Measurements from ENCODE around the gene HBD. TPM values are rescaled to one million over a fixed set of nuclear protein-coding genes. Genes with fewer than 3 reads are reported as not detected.

The HBD gene
- total and polyA plus RNA-seq, 9 of the 15 experiments (the other 6 are each of a cell fraction or from before 2014, with no cell fraction given), result 11.8 to 169 (median 36.0) TPM

- TF ChIP-seq PKNOX1 (IDR thresholded peaks at IDR 0.05) (no peak), ZNF274 (IDR thresholded peaks at IDR 0.05; ENCODE audit: borderline replicate concordance, low read depth, low read length) (no peak), NR1H2 (CRISPR knock-in tag; IDR thresholded peaks at IDR 0.05) (no peak), BCOR (IDR thresholded peaks at IDR 0.05) (no peak), ZNF57 (CRISPR knock-in tag; IDR thresholded peaks at IDR 0.05) (no peak), KHSRP (IDR thresholded peaks at IDR 0.05) (no peak), ZNF408 (CRISPR knock-in tag; IDR thresholded peaks at IDR 0.05; ENCODE audit: low read depth) (no peak), CBFA2T2 (conservative IDR thresholded peaks at IDR 0.05) (no peak), NR4A1 (CRISPR knock-in tag; IDR thresholded peaks at IDR 0.05) (no peak), NR4A1 (tag; IDR thresholded peaks at IDR 0.05) (no peak), ZNF764 (CRISPR knock-in tag; IDR thresholded peaks at IDR 0.05; ENCODE audit: low read depth) (no peak), SPI1 (IDR thresholded peaks at IDR 0.05; ENCODE audit: borderline replicate concordance, low read depth, low read length) (no peak), HLTF (IDR thresholded peaks at IDR 0.05) (no peak), ID3 (CRISPR knock-in tag; IDR thresholded peaks at IDR 0.05) (no peak), ID3 (tag; IDR thresholded peaks at IDR 0.05) (peak; percentile 95), KDM2B (CRISPR knock-in tag; IDR thresholded peaks at IDR 0.05) (no peak), MLX (CRISPR knock-in tag; conservative IDR thresholded peaks at IDR 0.05) (no peak), TCF7 (IDR thresholded peaks at IDR 0.05; ENCODE audit: borderline replicate concordance) (no peak), ZBED1 (IDR thresholded peaks at IDR 0.05) (no peak), TCF3 (CRISPR knock-in tag; IDR thresholded peaks at IDR 0.05) (peak; percentile 51), ZNF124 (CRISPR knock-in tag; IDR thresholded peaks at IDR 0.05) (no peak), SMARCB1 (IDR thresholded peaks at IDR 0.05; ENCODE audit: insufficient read length, low read depth) (no peak), HBP1 (CRISPR knock-in tag; IDR thresholded peaks at IDR 0.05) (no peak)
- TF ChIP-seq, protein P1, sequence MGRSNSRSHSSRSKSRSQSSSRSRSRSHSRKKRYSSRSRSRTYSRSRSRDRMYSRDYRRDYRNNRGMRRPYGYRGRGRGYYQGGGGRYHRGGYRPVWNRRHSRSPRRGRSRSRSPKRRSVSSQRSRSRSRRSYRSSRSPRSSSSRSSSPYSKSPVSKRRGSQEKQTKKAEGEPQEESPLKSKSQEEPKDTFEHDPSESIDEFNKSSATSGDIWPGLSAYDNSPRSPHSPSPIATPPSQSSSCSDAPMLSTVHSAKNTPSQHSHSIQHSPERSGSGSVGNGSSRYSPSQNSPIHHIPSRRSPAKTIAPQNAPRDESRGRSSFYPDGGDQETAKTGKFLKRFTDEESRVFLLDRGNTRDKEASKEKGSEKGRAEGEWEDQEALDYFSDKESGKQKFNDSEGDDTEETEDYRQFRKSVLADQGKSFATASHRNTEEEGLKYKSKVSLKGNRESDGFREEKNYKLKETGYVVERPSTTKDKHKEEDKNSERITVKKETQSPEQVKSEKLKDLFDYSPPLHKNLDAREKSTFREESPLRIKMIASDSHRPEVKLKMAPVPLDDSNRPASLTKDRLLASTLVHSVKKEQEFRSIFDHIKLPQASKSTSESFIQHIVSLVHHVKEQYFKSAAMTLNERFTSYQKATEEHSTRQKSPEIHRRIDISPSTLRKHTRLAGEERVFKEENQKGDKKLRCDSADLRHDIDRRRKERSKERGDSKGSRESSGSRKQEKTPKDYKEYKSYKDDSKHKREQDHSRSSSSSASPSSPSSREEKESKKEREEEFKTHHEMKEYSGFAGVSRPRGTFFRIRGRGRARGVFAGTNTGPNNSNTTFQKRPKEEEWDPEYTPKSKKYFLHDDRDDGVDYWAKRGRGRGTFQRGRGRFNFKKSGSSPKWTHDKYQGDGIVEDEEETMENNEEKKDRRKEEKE (IDR thresholded peaks at IDR 0.05; ENCODE audit: borderline replicate concordance in 1 of 2, control insufficient read depth in 1 of 2, low read depth in 2 of 2, low read length in 1 of 2), result no peak
Measured at GRCh38 chr11:5204787-5205186, 29.5 kb downstream of the HBD start (continued).

Data from K562 (cell line).